ENCODE measurements around the gene MVB12B. TPM values are rescaled to one million over a fixed set of nuclear protein-coding genes. Genes with fewer than 3 reads are reported as not detected.

The MVB12B gene
- total RNA-seq, 1 experiment from 2014 or later, result 10.9 TPM

DNA sequence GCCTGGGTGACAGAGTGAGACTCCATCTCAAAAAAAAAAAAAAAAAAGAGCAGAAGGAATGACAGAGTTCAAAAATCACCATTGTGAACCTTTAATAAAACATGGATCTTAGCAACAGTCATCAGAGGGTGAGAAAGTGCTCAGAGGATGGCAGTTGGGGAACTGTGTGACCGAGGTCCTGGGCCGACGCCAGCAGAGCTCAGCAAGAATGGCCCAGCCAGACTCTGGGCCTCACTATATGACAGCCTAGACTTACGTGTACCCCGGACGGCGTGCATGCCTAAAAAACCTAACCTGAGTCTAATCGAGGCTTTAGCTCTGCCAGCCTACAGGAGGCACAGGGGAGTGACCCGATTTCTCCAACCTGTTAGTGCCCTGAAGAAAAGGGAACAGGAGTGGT lies 64.3 kb downstream of the MVB12B start:
- no peak for ATAC-seq
- H3K4me3 ChIP-seq (replicated peaks in 1 of 2; ENCODE audit: low read depth in 1 of 2, low read length in 2 of 2), result no peak overlapping the region
- H3K79me2 ChIP-seq (ENCODE audit: insufficient read depth, low read length), result no peaks in the 10 kb centered on the region
- H3K27ac ChIP-seq (ENCODE audit: low read depth, low read length), result no peak overlapping the region
- H3K27me3 ChIP-seq (ENCODE audit: insufficient read depth, low read length), result no peaks in the 10 kb centered on the region
- H3K9ac ChIP-seq (ENCODE audit: low read length), result no peak overlapping the region
- RAD21 ChIA-PET (ENCODE audit: low non-redundant PET in 1 of 2, low total read pairs in 2 of 2, uncharacterized antibody in 2 of 2, unreplicated experiment in 2 of 2), result no interaction called here
- no peaks in the 10 kb centered on the region for H3K9me2 ChIP-seq (ENCODE audit: insufficient read depth)
- BruUV-seq (replicated peaks), result no TSS peak
- CTCF ChIA-PET, result no interaction called here
- intact Hi-C loops (cut with micrococcal nuclease), result no loop called here
- no peak overlapping the region for H3K4me2 ChIP-seq (ENCODE audit: low read length)
- H3K4me1 ChIP-seq (ENCODE audit: control insufficient read depth in 1 of 2, insufficient read depth in 2 of 2, low read length in 2 of 2), result peaks cover 11 to 13% of the 10 kb centered on the region in 2 experiments; a peak in 3 of 4 replicates
- no peak overlapping the region for H2AFZ ChIP-seq (ENCODE audit: low read depth, low read length, poor library complexity, severe bottlenecking)
- no peaks in the 10 kb centered on the region for H3K9me3 ChIP-seq (ENCODE audit: control insufficient read depth in 1 of 2, insufficient read depth in 1 of 2, low read depth in 1 of 2, low read length in 2 of 2)
- H3K36me3 ChIP-seq (ENCODE audit: control insufficient read depth in 1 of 2, insufficient read depth in 2 of 2, low read length in 2 of 2), result no peaks in the 10 kb centered on the region
- TF ChIP-seq, protein P1, sequence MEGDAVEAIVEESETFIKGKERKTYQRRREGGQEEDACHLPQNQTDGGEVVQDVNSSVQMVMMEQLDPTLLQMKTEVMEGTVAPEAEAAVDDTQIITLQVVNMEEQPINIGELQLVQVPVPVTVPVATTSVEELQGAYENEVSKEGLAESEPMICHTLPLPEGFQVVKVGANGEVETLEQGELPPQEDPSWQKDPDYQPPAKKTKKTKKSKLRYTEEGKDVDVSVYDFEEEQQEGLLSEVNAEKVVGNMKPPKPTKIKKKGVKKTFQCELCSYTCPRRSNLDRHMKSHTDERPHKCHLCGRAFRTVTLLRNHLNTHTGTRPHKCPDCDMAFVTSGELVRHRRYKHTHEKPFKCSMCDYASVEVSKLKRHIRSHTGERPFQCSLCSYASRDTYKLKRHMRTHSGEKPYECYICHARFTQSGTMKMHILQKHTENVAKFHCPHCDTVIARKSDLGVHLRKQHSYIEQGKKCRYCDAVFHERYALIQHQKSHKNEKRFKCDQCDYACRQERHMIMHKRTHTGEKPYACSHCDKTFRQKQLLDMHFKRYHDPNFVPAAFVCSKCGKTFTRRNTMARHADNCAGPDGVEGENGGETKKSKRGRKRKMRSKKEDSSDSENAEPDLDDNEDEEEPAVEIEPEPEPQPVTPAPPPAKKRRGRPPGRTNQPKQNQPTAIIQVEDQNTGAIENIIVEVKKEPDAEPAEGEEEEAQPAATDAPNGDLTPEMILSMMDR (IDR thresholded peaks at IDR 0.05 in 2 of 3, conservative IDR thresholded peaks at IDR 0.05 in 1 of 3; ENCODE audit: borderline replicate concordance in 1 of 3, insufficient read depth in 1 of 3, low read depth in 2 of 3, low read length in 2 of 3), result no peak
- no peak for TF ChIP-seq YY1 (IDR thresholded peaks at IDR 0.05; ENCODE audit: extremely low read depth, insufficient replicate concordance, low read depth, low read length)
- no peaks in the 10 kb centered on the region for H4K20me1 ChIP-seq (ENCODE audit: insufficient read depth)
- POLR2A ChIA-PET, result no interaction called here
- no peak for DNase-seq (ENCODE audit: low read depth, low spot score)

DNA sequence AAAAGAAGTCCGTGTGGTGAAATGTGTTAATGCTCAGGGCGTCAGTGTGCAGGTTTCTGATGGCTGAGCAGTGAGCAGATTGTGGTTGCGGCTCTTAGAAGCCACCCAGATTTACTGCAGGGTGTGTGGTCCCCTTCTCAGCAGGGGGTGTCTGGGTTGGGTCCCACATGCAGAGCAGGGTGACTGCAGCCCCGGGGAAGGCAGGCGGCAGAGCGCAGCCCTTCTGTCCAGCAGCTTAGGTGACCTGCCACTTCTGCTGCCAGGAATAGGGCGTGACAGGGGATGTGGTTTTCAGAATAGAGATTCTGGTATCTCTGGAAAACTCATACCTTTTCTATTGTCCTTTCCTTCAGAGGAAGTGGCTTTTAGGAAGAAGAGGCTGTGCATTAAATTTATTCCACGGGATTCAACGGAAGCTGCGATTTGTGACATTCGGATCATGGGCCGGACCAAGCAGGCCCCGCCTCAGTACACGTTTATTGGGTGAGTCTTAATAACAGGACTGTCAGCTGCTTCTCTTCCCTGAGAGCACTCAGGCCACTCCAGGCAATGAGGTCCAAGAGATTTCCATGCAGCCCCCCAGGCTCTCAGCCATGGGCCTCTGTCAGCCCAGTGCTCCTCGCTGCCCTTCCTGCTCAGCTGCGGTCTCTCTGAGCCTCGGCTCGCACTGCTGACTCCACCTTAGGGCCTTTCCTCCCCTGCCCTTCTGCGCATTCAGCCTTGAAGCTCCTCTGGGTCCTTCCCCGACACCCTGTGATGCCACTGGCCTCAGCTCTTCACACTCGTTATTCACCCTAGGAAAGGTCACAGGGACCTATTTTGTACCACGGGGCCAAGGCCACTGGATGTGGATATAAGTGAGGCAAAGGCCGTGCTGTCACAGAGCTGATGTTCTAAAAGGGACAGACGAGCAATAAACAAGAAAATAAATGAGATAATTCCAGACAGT lies 65.4 kb downstream of the MVB12B start:
- ChIA-PET CTCF (no interaction called here), POLR2A (no interaction called here), RAD21 (ENCODE audit: low non-redundant PET in 1 of 2, low total read pairs in 2 of 2, uncharacterized antibody in 2 of 2, unreplicated experiment in 2 of 2) (no interaction called here)
- no peak for TF ChIP-seq EGR1 (IDR thresholded peaks at IDR 0.05; ENCODE audit: low read depth)
- no peak for TF ChIP-seq EZH2phosphoT487 (IDR thresholded peaks at IDR 0.05; ENCODE audit: borderline replicate concordance)
- TF ChIP-seq ZFX (IDR thresholded peaks at IDR 0.05), result no peak
- no peak for TF ChIP-seq JUND (IDR thresholded peaks at IDR 0.05)
- TF ChIP-seq, protein P2, sequence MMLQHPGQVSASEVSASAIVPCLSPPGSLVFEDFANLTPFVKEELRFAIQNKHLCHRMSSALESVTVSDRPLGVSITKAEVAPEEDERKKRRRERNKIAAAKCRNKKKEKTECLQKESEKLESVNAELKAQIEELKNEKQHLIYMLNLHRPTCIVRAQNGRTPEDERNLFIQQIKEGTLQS (IDR thresholded peaks at IDR 0.05), result no peak
- no peak for TF ChIP-seq SP1 (IDR thresholded peaks at IDR 0.05; ENCODE audit: low read depth)
- TF ChIP-seq SRF (IDR thresholded peaks at IDR 0.05; ENCODE audit: low read depth), result no peak
- no peak for TF ChIP-seq ELF1 (IDR thresholded peaks at IDR 0.05; ENCODE audit: borderline replicate concordance, low read depth)
- intact Hi-C loops (cut with micrococcal nuclease), result no loop called here
- Histone ChIP-seq H3K36me3 (ENCODE audit: control insufficient read depth in 1 of 2, insufficient read depth in 2 of 2, low read length in 2 of 2) (no peaks in the 10 kb centered on the region), H2AFZ (ENCODE audit: low read depth, low read length, poor library complexity, severe bottlenecking) (no peak overlapping the region), H3K9me3 (ENCODE audit: control insufficient read depth in 1 of 2, insufficient read depth in 1 of 2, low read depth in 1 of 2, low read length in 2 of 2) (no peaks in the 10 kb centered on the region), H3K4me3 (replicated peaks in 1 of 2; ENCODE audit: low read depth in 1 of 2, low read length in 2 of 2) (no peak overlapping the region), H3K27ac (ENCODE audit: low read depth, low read length) (no peak overlapping the region), H3K79me2 (ENCODE audit: insufficient read depth, low read length) (no peaks in the 10 kb centered on the region), H3K4me2 (ENCODE audit: low read length) (no peak overlapping the region), H3K9ac (ENCODE audit: low read length) (no peak overlapping the region), H4K20me1 (ENCODE audit: insufficient read depth) (no peaks in the 10 kb centered on the region), H3K4me1 (ENCODE audit: control insufficient read depth in 1 of 2, insufficient read depth in 2 of 2, low read length in 2 of 2) (peaks cover 11 to 13% of the 10 kb centered on the region in 2 experiments; a peak in 3 of 4 replicates), H3K27me3 (ENCODE audit: insufficient read depth, low read length) (no peaks in the 10 kb centered on the region), H3K9me2 (ENCODE audit: insufficient read depth) (no peaks in the 10 kb centered on the region)
- DNase-seq (ENCODE audit: low read depth, low spot score), result no peak
- ATAC-seq, result no peak
- no TSS peak for BruUV-seq (replicated peaks)

Data from HCT116 (cell line).